ENCODE results near the gene CELSR1. TPM values are rescaled to one million over a fixed set of nuclear protein-coding genes. Genes with fewer than 3 reads are reported as not detected.

CELSR1 gene
- total RNA-seq, 1 experiment from 2014 or later: 22.6 TPM

- Histone ChIP-seq H4K91ac (ENCODE audit: insufficient read length, low read depth, low read length) (no peak overlapping the region), H3K4ac (ENCODE audit: low read depth, low read length) (no peak overlapping the region), H2BK120ac (ENCODE audit: low read depth, low read length, poor library complexity, severe bottlenecking) (no peak overlapping the region), H3K9ac (ENCODE audit: extremely low read depth, insufficient read length, low read length) (no peak overlapping the region), H2AFZ (ENCODE audit: low read length) (no peak overlapping the region), H3T11ph (ENCODE audit: low read length) (no peak overlapping the region), H3K4me1 (ENCODE audit: insufficient read depth, low read length) (no peaks in the 10 kb centered on the region), H2BK5ac (ENCODE audit: insufficient read length, low read length) (no peak overlapping the region), H2BK15ac (ENCODE audit: low read depth, low read length) (no peak overlapping the region), H2BK20ac (ENCODE audit: low read depth, low read length, poor library complexity, severe bottlenecking) (no peak overlapping the region), H3K18ac (ENCODE audit: insufficient read length, low read depth, low read length) (no peak overlapping the region), H2AK5ac (ENCODE audit: insufficient read length, low read length) (no peak overlapping the region), H3K27ac (ENCODE audit: insufficient read length, low read depth, low read length) (no peak overlapping the region), H2BK12ac (ENCODE audit: insufficient read length, low read depth, low read length) (no peak overlapping the region), H4K20me1 (ENCODE audit: control insufficient read depth, insufficient read depth, insufficient read length) (no peaks in the 10 kb centered on the region), H3K79me2 (ENCODE audit: insufficient read depth, low read length) (no peaks in the 10 kb centered on the region), H3K27me3 (ENCODE audit: insufficient read depth, low read length) (no peaks in the 10 kb centered on the region), H3K56ac (ENCODE audit: insufficient read length, low read depth, low read length) (no peak overlapping the region), H3K23ac (ENCODE audit: insufficient read length, low read depth, low read length) (no peak overlapping the region), H4K5ac (ENCODE audit: insufficient read length, low read depth, low read length) (no peak overlapping the region), H3K4me2 (ENCODE audit: insufficient read depth, insufficient read length, low read length) (no peak overlapping the region), H3K79me1 (ENCODE audit: insufficient read depth, low read depth, low read length, poor library complexity, severe bottlenecking) (no peaks in the 10 kb centered on the region), H4K8ac (replicated peaks; ENCODE audit: insufficient read length, low read depth, low read length) (no peak overlapping the region), H3K9me3 (ENCODE audit: control insufficient read depth, low read depth, low read length) (no peaks in the 10 kb centered on the region), H3K14ac (ENCODE audit: insufficient read depth, low read length) (no peak overlapping the region), H3K23me2 (ENCODE audit: insufficient read length, low read depth, low read length, poor library complexity, severe bottlenecking) (no peaks in the 10 kb centered on the region)
- peaks cover 5 to 12% of the 10 kb centered on the region in 2 experiments; a peak in 3 of 4 replicates for H3K4me1 Mint-ChIP-seq
- no peak for DNase-seq
- H3K27ac Mint-ChIP-seq: no peak overlapping the region; a peak in 1 of 7 replicates
- H3K36me3 Mint-ChIP-seq (ENCODE audit: insufficient read depth in 1 of 3, low read depth in 3 of 3): peaks cover 0 to 2% (median 2%) of the 10 kb centered on the region in 3 experiments; a peak in 1 of 7 replicates
- no peak for TF ChIP-seq CTCF (conservative IDR thresholded peaks at IDR 0.05)
- no CpG with 5 or more reads among the region's 4 CpGs for WGBS (ENCODE audit: extremely low coverage, insufficient read length, low lambda C conversion rate)
- peaks cover 24% of the 10 kb centered on the region for H3K27me3 Mint-ChIP-seq (ENCODE audit: low read depth)
- H3K4me3 Mint-ChIP-seq: no peak overlapping the region
- H3K9me3 Mint-ChIP-seq: peaks cover 4 to 6% of the 10 kb centered on the region in 2 experiments
These were observed 12.1 kb upstream of the CELSR1 start for GRCh38 chr22:46549563-46549840.

Data from H9 (cell line).